K562 (cell line): ENCODE results near the gene VPREB1. TPM values are rescaled to one million over a fixed set of nuclear protein-coding genes. Genes with fewer than 3 reads are reported as not detected.

Experiments used
- BRF2 ChIP-seq: IDR thresholded peaks from 3 replicates; pipeline ENCODE4 v1.6.1; 2011; ENCODE audit warnings: borderline replicate concordance, mild to moderate bottlenecking; ENCODE audit not compliant: insufficient read length, insufficient read depth
- MAFG ChIP-seq: fragments of 450-650 bp; conservative IDR thresholded peaks from 2 replicates; pipeline ENCODE4 v1.6.1; 2016; ENCODE audit warnings: missing genetic modification characterization, missing compliant biosample characterization
- MYC ChIP-seq, 2 experiments: fragments of 250-450 bp in 1 of 2; sonication (Bioruptor Pico) in 1 of 2; IDR thresholded peaks; 2 replicates each; pipeline versions ENCODE4 v1.5.1 to v1.6.1; 2012 to 2021; ENCODE audit warnings: low read depth in 2 of 2, borderline replicate concordance in 1 of 2, improper control_type of control experiment in 1 of 2, low read length in 1 of 2, mild to moderate bottlenecking in 1 of 2, moderate library complexity in 1 of 2
- PTBP1 ChIP-seq: fragments of 200-400 bp; formaldehyde crosslinking; IDR thresholded peaks from 2 replicates; pipeline ENCODE4 v1.6.1; 2017; ENCODE audit warnings: low read depth, low read length
- RNF219 ChIP-seq: fragments of 250-450 bp; sonication (Bioruptor Pico); IDR thresholded peaks from 2 replicates; pipeline ENCODE4 v1.5.0; 2022; ENCODE audit warnings: mild to moderate bottlenecking
- SIN3B ChIP-seq: fragments of 450-650 bp; IDR thresholded peaks from 2 replicates; pipeline ENCODE4 v1.6.1; 2017; ENCODE audit warnings: low read depth, mild to moderate bottlenecking, moderate library complexity
- polyA plus RNA-seq, 8 experiments: library from polyadenylated mRNA; depleted of rRNA in 4 of 8; stranded (reverse) in 5 of 8; unstranded in 3 of 8; fragments of >200 nt; fragmentation: Nextera tagmentation in 2 of 8; fragmentation: Illumina TruSeq in 1 of 8; extraction: Ambion mirVana in 2 of 8; extraction: Trizol in 1 of 8; gene quantifications; 2 replicates each; pipeline versions ENCODE4 v1.2.1 to v1.2.3, GENCODE V29; 2011 to 2014; ENCODE audit warnings: inconsistent platforms in 1 of 8, missing spikeins in 1 of 8
- total RNA-seq, 7 experiments: library from RNA; depleted of rRNA in 6 of 7; stranded (reverse); fragments of >200 nt in 6 of 7; fragmentation: Illumina TruSeq in 2 of 7; extraction: Trizol in 2 of 7; gene quantifications; 2 replicates each; pipeline versions ENCODE4 v1.2.1 to v1.2.3, GENCODE V29; 2011 to 2021; ENCODE audit warnings: low replicate concordance in 1 of 7
- TF ChIP-seq, protein P1 (sequence below): fragments of 200-800 bp; sonication (Bioruptor generic); IDR thresholded peaks from 2 replicates; pipeline ENCODE4 v1.6.1; 2016; ENCODE audit warnings: missing genetic modification characterization, missing compliant biosample characterization
- TF ChIP-seq, protein P2 (sequence below), 2 experiments: fragments of 450-650 bp; IDR thresholded peaks; 2 replicates each; pipeline ENCODE4 v1.6.1; 2018; ENCODE audit warnings: mild to moderate bottlenecking in 2 of 2, low read depth in 1 of 2; ENCODE audit not compliant: partially characterized antibody in 2 of 2

Gene VPREB1
- total and polyA plus RNA-seq, 9 of the 15 experiments (the other 6 are each of a cell fraction or from before 2014, with no cell fraction given) = not detected

DNA sequence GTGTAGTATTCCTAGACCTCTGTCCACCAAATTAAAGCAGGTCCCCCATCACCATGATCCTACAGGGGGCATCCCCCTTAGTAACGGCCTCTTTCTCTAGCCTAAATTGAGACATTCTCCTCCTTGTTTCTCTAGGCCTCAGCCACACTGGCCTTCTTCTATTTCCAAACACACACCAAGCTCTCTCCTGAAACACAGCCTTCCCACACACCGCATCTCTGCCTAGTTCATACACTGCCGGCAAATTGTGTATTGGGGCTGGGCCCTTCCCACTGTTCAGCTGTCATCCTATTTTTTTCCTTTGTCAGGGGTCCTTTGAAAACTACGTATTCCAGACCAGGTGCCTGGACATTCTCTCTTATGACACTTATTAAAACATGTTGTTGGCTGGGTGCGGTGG lies 11.5 kb upstream of the VPREB1 start (continued):
- TF ChIP-seq PTBP1 = no peak
- no peak for TF ChIP-seq BRF2
- TF ChIP-seq, protein P1, sequence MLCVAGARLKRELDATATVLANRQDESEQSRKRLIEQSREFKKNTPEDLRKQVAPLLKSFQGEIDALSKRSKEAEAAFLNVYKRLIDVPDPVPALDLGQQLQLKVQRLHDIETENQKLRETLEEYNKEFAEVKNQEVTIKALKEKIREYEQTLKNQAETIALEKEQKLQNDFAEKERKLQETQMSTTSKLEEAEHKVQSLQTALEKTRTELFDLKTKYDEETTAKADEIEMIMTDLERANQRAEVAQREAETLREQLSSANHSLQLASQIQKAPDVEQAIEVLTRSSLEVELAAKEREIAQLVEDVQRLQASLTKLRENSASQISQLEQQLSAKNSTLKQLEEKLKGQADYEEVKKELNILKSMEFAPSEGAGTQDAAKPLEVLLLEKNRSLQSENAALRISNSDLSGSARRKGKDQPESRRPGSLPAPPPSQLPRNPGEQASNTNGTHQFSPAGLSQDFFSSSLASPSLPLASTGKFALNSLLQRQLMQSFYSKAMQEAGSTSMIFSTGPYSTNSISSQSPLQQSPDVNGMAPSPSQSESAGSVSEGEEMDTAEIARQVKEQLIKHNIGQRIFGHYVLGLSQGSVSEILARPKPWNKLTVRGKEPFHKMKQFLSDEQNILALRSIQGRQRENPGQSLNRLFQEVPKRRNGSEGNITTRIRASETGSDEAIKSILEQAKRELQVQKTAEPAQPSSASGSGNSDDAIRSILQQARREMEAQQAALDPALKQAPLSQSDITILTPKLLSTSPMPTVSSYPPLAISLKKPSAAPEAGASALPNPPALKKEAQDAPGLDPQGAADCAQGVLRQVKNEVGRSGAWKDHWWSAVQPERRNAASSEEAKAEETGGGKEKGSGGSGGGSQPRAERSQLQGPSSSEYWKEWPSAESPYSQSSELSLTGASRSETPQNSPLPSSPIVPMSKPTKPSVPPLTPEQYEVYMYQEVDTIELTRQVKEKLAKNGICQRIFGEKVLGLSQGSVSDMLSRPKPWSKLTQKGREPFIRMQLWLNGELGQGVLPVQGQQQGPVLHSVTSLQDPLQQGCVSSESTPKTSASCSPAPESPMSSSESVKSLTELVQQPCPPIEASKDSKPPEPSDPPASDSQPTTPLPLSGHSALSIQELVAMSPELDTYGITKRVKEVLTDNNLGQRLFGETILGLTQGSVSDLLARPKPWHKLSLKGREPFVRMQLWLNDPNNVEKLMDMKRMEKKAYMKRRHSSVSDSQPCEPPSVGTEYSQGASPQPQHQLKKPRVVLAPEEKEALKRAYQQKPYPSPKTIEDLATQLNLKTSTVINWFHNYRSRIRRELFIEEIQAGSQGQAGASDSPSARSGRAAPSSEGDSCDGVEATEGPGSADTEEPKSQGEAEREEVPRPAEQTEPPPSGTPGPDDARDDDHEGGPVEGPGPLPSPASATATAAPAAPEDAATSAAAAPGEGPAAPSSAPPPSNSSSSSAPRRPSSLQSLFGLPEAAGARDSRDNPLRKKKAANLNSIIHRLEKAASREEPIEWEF (CRISPR knock-in tag) = no peak
- TF ChIP-seq MAFG (tag) = no peak
- TF ChIP-seq RNF219 (CRISPR knock-in tag) = no peak
- no peak for TF ChIP-seq SIN3B
- TF ChIP-seq MYC (IDR thresholded peaks at IDR 0.05; ENCODE audit: low read depth, low read length) = no peak
- no peak for TF ChIP-seq MYC (CRISPR knock-in tag; IDR thresholded peaks at IDR 0.05; ENCODE audit: borderline replicate concordance, low read depth)
- TF ChIP-seq, protein P2, sequence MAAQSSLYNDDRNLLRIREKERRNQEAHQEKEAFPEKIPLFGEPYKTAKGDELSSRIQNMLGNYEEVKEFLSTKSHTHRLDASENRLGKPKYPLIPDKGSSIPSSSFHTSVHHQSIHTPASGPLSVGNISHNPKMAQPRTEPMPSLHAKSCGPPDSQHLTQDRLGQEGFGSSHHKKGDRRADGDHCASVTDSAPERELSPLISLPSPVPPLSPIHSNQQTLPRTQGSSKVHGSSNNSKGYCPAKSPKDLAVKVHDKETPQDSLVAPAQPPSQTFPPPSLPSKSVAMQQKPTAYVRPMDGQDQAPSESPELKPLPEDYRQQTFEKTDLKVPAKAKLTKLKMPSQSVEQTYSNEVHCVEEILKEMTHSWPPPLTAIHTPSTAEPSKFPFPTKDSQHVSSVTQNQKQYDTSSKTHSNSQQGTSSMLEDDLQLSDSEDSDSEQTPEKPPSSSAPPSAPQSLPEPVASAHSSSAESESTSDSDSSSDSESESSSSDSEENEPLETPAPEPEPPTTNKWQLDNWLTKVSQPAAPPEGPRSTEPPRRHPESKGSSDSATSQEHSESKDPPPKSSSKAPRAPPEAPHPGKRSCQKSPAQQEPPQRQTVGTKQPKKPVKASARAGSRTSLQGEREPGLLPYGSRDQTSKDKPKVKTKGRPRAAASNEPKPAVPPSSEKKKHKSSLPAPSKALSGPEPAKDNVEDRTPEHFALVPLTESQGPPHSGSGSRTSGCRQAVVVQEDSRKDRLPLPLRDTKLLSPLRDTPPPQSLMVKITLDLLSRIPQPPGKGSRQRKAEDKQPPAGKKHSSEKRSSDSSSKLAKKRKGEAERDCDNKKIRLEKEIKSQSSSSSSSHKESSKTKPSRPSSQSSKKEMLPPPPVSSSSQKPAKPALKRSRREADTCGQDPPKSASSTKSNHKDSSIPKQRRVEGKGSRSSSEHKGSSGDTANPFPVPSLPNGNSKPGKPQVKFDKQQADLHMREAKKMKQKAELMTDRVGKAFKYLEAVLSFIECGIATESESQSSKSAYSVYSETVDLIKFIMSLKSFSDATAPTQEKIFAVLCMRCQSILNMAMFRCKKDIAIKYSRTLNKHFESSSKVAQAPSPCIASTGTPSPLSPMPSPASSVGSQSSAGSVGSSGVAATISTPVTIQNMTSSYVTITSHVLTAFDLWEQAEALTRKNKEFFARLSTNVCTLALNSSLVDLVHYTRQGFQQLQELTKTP (IDR thresholded peaks at IDR 0.05; ENCODE audit: low read depth in 1 of 2, partially characterized antibody in 2 of 2) = no peak
